ENCODE results near the gene RBM23.
"Not testable (repeated sequence)": the region's sequence is repeated elsewhere in the genome, so short reads cannot be mapped to it uniquely, and the experiment has no call there.

RBM23 gene

GRCh38 chr14:22915886-22916521, 2.9 kb downstream of the RBM23 start:
- no peak for DNase-seq

- DNase-seq = not testable (repeated sequence)
These were observed 4.1 kb downstream of the RBM23 start for GRCh38 chr14:22914836-22915235.

- DNase-seq = no peak
These were observed 8.0 kb downstream of the RBM23 start for GRCh38 chr14:22910916-22911315.

- DNase-seq = no peak
These were observed 10.3 kb downstream of the RBM23 start for GRCh38 chr14:22908601-22909000.

GRCh38 chr14:22907429-22907828, 11.5 kb downstream of the RBM23 start:
- no peak for DNase-seq

- no peak for DNase-seq
These were observed 12.9 kb downstream of the RBM23 start for GRCh38 chr14:22906073-22906472.

- DNase-seq = no peak
These were observed 13.3 kb downstream of the RBM23 start for GRCh38 chr14:22905627-22906026.

- no peak for DNase-seq
These were observed 15.2 kb downstream of the RBM23 start for GRCh38 chr14:22903742-22904087.

GRCh38 chr14:22901799-22902198, 17.1 kb downstream of the RBM23 start:
- no peak for DNase-seq

- DNase-seq = peak in 1 of 2 donors; percentile 50
These were observed 18.7 kb downstream of the RBM23 start for GRCh38 chr14:22900081-22900799.

GRCh38 chr14:22898302-22899090, 20.5 kb downstream of the RBM23 start:
- DNase-seq = no peak

- no peak for DNase-seq
These were observed 21.6 kb downstream of the RBM23 start for GRCh38 chr14:22897357-22897756.

- no peak for DNase-seq
These were observed 22.2 kb downstream of the RBM23 start for GRCh38 chr14:22896760-22897159.

GRCh38 chr14:22896356-22896755, 22.6 kb downstream of the RBM23 start:
- no peak for DNase-seq

- DNase-seq = no peak
These were observed 23.5 kb downstream of the RBM23 start for GRCh38 chr14:22895402-22895801.

- no peak for DNase-seq
These were observed 25.2 kb downstream of the RBM23 start for GRCh38 chr14:22893706-22894105.

GRCh38 chr14:22892488-22892887, 26.5 kb downstream of the RBM23 start:
- DNase-seq = no peak

- no peak for DNase-seq
These were observed 28.5 kb downstream of the RBM23 start for GRCh38 chr14:22890416-22890815.

GRCh38 chr14:22888662-22889061, 30.3 kb downstream of the RBM23 start:
- DNase-seq = no peak

GRCh38 chr14:22887990-22888378, 31.0 kb downstream of the RBM23 start:
- peak; percentile 66 for DNase-seq

GRCh38 chr14:22887260-22887989, 31.5 kb downstream of the RBM23 start:
- DNase-seq = peak; percentile 28 to 38

GRCh38 chr14:22886500-22887259, 32.3 kb downstream of the RBM23 start:
- DNase-seq = peak; percentile 66 to 73

Data from stimulated activated CD4-positive, alpha-beta T cell treated with anti-CD3 and anti-CD28 coated beads, Interleukin-2, amount 100 ng/mL, for 24 hours (primary cell).